GM12874 (cell line): ENCODE measurements around the gene ARL14EP.

Source experiments
- TF ChIP-seq, protein P1 (sequence below): IDR thresholded peaks from 2 replicates; pipeline ENCODE4 v1.5.1; 2011; ENCODE audit warnings: low read depth, mild to moderate bottlenecking, control low read depth, low read length, moderate library complexity; ENCODE audit not compliant: insufficient read depth

Gene ARL14EP

DNA sequence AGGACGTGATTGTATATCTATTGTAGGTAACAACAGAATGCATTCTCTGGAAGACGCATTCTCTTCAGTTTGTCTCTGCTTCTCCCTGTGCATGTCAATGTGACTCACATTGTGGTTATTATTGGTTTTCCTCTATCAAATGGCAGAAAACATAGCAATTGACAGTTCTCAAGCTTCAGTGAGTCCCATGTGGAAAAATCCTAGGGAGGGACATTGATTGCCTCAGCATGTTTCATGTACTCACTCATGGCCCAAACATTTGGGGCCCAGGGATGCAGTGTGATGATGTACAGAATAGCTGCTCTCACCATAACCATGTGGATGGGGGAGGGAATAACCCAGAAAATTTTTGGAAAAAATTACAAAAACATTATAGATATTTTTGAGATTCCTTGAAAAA, 9.3 kb upstream of the ARL14EP start:
- TF ChIP-seq, protein P1, sequence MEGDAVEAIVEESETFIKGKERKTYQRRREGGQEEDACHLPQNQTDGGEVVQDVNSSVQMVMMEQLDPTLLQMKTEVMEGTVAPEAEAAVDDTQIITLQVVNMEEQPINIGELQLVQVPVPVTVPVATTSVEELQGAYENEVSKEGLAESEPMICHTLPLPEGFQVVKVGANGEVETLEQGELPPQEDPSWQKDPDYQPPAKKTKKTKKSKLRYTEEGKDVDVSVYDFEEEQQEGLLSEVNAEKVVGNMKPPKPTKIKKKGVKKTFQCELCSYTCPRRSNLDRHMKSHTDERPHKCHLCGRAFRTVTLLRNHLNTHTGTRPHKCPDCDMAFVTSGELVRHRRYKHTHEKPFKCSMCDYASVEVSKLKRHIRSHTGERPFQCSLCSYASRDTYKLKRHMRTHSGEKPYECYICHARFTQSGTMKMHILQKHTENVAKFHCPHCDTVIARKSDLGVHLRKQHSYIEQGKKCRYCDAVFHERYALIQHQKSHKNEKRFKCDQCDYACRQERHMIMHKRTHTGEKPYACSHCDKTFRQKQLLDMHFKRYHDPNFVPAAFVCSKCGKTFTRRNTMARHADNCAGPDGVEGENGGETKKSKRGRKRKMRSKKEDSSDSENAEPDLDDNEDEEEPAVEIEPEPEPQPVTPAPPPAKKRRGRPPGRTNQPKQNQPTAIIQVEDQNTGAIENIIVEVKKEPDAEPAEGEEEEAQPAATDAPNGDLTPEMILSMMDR, result no peak

DNA sequence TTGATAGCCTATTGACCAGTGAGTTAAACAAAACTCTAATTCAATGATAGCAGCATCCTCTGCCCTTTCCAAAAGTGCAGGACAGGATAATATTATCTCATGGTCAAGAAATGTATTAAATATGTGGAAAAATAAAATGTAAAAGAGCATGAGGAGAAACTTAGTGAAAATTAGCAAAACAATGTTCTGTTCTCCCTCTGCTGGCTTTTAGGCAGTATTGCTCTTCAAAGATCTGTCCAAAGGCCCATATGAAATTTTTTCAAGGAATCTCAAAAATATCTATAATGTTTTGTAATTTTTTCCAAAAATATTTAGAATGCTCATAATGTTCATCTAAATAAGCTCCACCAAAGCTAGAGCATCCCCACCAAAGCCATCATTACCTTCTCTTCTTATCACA, 8.3 kb upstream of the ARL14EP start:
- TF ChIP-seq, protein P1, result no peak; the same call in 1 of the 2 replicates

DNA sequence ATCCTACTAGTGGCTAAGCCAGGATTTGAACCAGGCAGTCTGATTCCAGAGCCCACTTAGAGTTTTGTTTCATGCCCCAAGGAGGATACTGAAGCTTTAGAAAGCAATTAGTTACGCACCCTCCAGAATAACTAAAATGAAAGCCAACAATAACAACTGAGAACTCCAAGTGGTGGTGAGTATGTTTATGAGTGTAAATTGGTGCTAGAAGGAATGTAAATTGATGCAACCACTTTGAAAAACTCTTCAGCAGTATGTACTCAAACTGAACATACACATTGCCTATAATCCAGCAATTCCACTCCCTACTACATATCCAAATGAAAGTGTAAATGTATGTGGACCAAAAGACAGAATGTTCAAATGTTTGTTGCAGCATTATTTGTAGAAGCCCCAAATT, 6.7 kb upstream of the ARL14EP start:
- TF ChIP-seq, protein P1, result no peak

DNA sequence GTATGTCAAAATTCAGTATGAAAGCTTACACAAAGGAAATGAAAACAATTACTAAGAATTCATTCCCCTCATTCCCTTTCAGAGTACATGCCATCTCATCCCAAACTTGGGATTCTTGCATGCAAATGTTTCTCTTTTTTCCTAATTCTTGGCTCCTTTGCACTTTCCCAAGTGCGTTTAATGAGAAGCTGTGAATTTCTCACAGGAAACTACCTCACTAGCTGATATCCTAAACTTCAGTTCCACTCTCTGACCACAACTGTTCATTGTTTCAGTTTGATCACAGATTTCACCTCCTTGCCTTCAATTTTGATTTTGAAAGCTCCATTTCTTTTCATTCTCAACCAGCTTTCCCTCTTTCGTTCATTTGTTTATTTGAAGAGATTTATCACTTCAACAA, 5.9 kb upstream of the ARL14EP start:
- TF ChIP-seq, protein P1, result no peak

DNA sequence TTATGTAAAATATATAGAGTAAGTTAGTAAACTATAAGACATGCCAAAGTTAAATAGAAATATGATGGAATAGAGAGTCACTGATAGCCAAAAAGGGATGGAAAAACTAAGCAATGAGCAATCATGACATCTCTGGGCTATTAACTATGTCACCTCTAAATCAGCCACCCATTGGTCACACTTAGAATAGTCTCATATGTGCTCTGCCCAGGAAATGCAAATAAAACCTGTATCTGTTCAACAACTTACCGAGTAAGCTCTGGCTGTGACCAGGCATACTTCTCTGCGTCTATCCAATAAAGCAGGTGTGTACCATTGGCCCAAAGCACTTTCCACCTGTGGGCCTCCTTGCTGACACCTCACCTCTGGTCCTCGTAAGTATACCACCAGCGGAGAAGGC, 1.6 kb upstream of the ARL14EP start:
- TF ChIP-seq, protein P1, result no peak

DNA sequence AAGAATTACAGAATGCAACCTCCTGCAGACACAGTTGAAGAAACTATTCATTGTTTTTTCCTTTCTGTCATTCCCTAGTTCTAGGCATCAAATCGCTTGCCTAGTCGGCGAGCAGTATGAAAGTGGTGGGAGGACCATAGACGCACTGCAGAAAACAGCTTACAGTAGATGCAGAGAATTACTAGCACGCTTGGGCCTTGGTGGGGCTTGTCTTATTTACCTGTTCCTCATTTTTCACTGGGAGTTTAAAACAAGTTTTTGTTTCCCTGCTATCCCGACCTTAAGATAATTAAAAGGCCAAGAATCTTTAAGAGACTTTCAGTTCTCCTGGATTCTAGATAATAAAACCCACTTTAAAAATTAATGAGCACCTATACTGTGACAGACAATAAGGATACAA, 713 bp upstream of the ARL14EP start:
- TF ChIP-seq, protein P1, result no peak

DNA sequence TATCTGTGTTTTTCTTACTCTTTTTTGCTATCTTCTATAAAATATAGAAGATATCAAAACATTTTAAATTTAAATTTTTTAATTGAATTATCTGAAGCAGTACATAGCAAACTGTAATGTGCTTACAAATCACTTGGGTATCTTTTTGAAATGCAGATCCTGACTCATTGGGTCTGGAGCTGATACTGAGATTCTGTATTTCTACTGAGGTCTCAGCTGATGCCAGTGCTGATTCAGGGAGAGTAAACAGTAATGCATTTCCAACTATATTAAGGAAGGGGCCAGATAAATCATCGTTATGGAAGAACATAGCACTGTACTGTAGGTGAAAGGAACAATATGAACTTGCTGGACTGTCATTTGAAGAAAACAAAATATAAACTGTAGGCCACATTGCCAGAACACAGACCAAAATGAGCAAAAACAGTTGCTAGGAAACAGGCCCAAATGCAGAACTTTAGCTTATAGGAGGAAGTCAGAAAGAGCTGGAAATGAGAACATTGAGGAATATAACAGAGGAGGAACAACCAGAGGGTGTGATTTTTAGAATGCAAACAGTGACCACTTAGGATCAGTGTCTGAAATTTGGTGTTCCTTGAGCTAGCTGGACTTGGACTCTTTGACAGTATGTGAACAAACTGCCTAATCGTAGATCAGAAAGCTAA, 3.3 kb downstream of the ARL14EP start:
- TF ChIP-seq, protein P1, result no peak
